ENCODE results near the gene UBLCP1. TPM values are rescaled to one million over a fixed set of nuclear protein-coding genes. Genes with fewer than 3 reads are reported as not detected.
"Not testable (repeated sequence)": the region's sequence is repeated elsewhere in the genome, so short reads cannot be mapped to it uniquely, and the experiment has no call there.

UBLCP1 gene
- total RNA-seq, 1 donor, result 25.4 TPM

GRCh38 chr5:159273923-159274322, 10.8 kb downstream of the UBLCP1 start:
- Histone ChIP-seq H3K9me3 (ENCODE audit: low read depth, low read length) (no peaks in the 10 kb centered on the region), H3K4me3 (ENCODE audit: low read length) (no peak overlapping the region), H3K4me1 (ENCODE audit: insufficient read depth, low read length) (no peaks in the 10 kb centered on the region), H3K27me3 (ENCODE audit: insufficient read depth, low read length) (no peaks in the 10 kb centered on the region)

- Histone ChIP-seq H3K9me3 (ENCODE audit: low read depth, low read length) (no peaks in the 10 kb centered on the region), H3K27me3 (ENCODE audit: insufficient read depth, low read length) (no peaks in the 10 kb centered on the region), H3K4me1 (ENCODE audit: insufficient read depth, low read length) (no peaks in the 10 kb centered on the region), H3K4me3 (ENCODE audit: low read length) (no peak overlapping the region)
Measured at GRCh38 chr5:159274676-159275075, 11.6 kb downstream of the UBLCP1 start.

GRCh38 chr5:159286420-159287035, 23.4 kb downstream of the UBLCP1 start:
- Histone ChIP-seq H3K4me3 (ENCODE audit: low read length) (no peak overlapping the region), H3K27me3 (ENCODE audit: insufficient read depth, low read length) (no peaks in the 10 kb centered on the region), H3K9me3 (ENCODE audit: low read depth, low read length) (no peaks in the 10 kb centered on the region), H3K4me1 (ENCODE audit: insufficient read depth, low read length) (no peaks in the 10 kb centered on the region)

GRCh38 chr5:159290741-159291140, 27.7 kb downstream of the UBLCP1 start:
- H3K27me3 ChIP-seq (ENCODE audit: insufficient read depth, low read length), result no peaks in the 10 kb centered on the region
- H3K4me3 ChIP-seq (ENCODE audit: low read length), result no peak overlapping the region
- no peaks in the 10 kb centered on the region for H3K9me3 ChIP-seq (ENCODE audit: low read depth, low read length)
- H3K4me1 ChIP-seq (ENCODE audit: insufficient read depth, low read length), result no peaks in the 10 kb centered on the region

GRCh38 chr5:159294921-159295320, 31.8 kb downstream of the UBLCP1 start:
- H3K27me3 ChIP-seq (ENCODE audit: insufficient read depth, low read length), result no peaks in the 10 kb centered on the region

GRCh38 chr5:159297300-159297699, 34.2 kb downstream of the UBLCP1 start:
- not testable (repeated sequence) for H3K4me3 ChIP-seq (ENCODE audit: low read length); H3K27me3 ChIP-seq (ENCODE audit: insufficient read depth, low read length); H3K4me1 ChIP-seq (ENCODE audit: insufficient read depth, low read length)
- peaks cover 13% of the 10 kb centered on the region for H3K9me3 ChIP-seq (ENCODE audit: low read depth, low read length)

More at GRCh38 chr5:159294921-159295320, 31.8 kb downstream of the UBLCP1 start:
- Histone ChIP-seq H3K9me3 (ENCODE audit: low read depth, low read length) (no peaks in the 10 kb centered on the region), H3K4me3 (ENCODE audit: low read length) (no peak overlapping the region), H3K4me1 (ENCODE audit: insufficient read depth, low read length) (no peaks in the 10 kb centered on the region)

- no peaks in the 10 kb centered on the region for H3K4me1 ChIP-seq (ENCODE audit: insufficient read depth, low read length)
- H3K27me3 ChIP-seq (ENCODE audit: insufficient read depth, low read length), result no peaks in the 10 kb centered on the region
- H3K9me3 ChIP-seq (ENCODE audit: low read depth, low read length), result peaks cover 14% of the 10 kb centered on the region
- no peak overlapping the region for H3K4me3 ChIP-seq (ENCODE audit: low read length)
Measured at GRCh38 chr5:159301466-159301865, 38.4 kb downstream of the UBLCP1 start.

- H3K27me3 ChIP-seq (ENCODE audit: insufficient read depth, low read length); H3K4me3 ChIP-seq (ENCODE audit: low read length); H3K4me1 ChIP-seq (ENCODE audit: insufficient read depth, low read length): not testable (repeated sequence)
- peaks cover 14% of the 10 kb centered on the region for H3K9me3 ChIP-seq (ENCODE audit: low read depth, low read length)
Measured at GRCh38 chr5:159301929-159302860, 39.1 kb downstream of the UBLCP1 start.

- Histone ChIP-seq H3K4me1 (ENCODE audit: insufficient read depth, low read length) (no peaks in the 10 kb centered on the region), H3K27me3 (ENCODE audit: insufficient read depth, low read length) (no peaks in the 10 kb centered on the region)
Measured at GRCh38 chr5:159303286-159303685, 40.2 kb downstream of the UBLCP1 start.

GRCh38 chr5:159304961-159305595, 42.0 kb downstream of the UBLCP1 start:
- H3K9me3 ChIP-seq (ENCODE audit: low read depth, low read length), result peaks cover 14% of the 10 kb centered on the region
- H3K4me3 ChIP-seq (ENCODE audit: low read length), result no peak overlapping the region
- H3K27me3 ChIP-seq (ENCODE audit: insufficient read depth, low read length), result peaks cover 11% of the 10 kb centered on the region
- H3K4me1 ChIP-seq (ENCODE audit: insufficient read depth, low read length), result no peaks in the 10 kb centered on the region

More at GRCh38 chr5:159303286-159303685, 40.2 kb downstream of the UBLCP1 start:
- H3K4me3 ChIP-seq (ENCODE audit: low read length), result no peak overlapping the region
- peaks cover 14% of the 10 kb centered on the region for H3K9me3 ChIP-seq (ENCODE audit: low read depth, low read length)

GRCh38 chr5:159309689-159310433, 46.8 kb downstream of the UBLCP1 start:
- Histone ChIP-seq H3K9me3 (ENCODE audit: low read depth, low read length) (no peaks in the 10 kb centered on the region), H3K4me1 (ENCODE audit: insufficient read depth, low read length) (peaks cover 5% of the 10 kb centered on the region), H3K27me3 (ENCODE audit: insufficient read depth, low read length) (peaks cover 31% of the 10 kb centered on the region), H3K4me3 (ENCODE audit: low read length) (no peak overlapping the region)

GRCh38 chr5:159310511-159310910, 47.4 kb downstream of the UBLCP1 start:
- no peaks in the 10 kb centered on the region for H3K9me3 ChIP-seq (ENCODE audit: low read depth, low read length)
- H3K4me1 ChIP-seq (ENCODE audit: insufficient read depth, low read length), result peaks cover 5% of the 10 kb centered on the region
- no peak overlapping the region for H3K4me3 ChIP-seq (ENCODE audit: low read length)
- H3K27me3 ChIP-seq (ENCODE audit: insufficient read depth, low read length), result peaks cover 31% of the 10 kb centered on the region

- Histone ChIP-seq H3K4me3 (ENCODE audit: low read length) (no peak overlapping the region), H3K27me3 (ENCODE audit: insufficient read depth, low read length) (peaks cover 31% of the 10 kb centered on the region), H3K4me1 (ENCODE audit: insufficient read depth, low read length) (peaks cover 5% of the 10 kb centered on the region), H3K9me3 (ENCODE audit: low read depth, low read length) (no peaks in the 10 kb centered on the region)
Measured at GRCh38 chr5:159311063-159311462, 48.0 kb downstream of the UBLCP1 start.

- Histone ChIP-seq H3K4me3 (ENCODE audit: low read length) (no peak overlapping the region), H3K9me3 (ENCODE audit: low read depth, low read length) (no peaks in the 10 kb centered on the region), H3K27me3 (ENCODE audit: insufficient read depth, low read length) (peaks cover 31% of the 10 kb centered on the region), H3K4me1 (ENCODE audit: insufficient read depth, low read length) (peaks cover 5% of the 10 kb centered on the region)
Measured at GRCh38 chr5:159313197-159313596, 50.1 kb downstream of the UBLCP1 start.

Data from mononuclear cell (primary cell).